EH (cell line): ENCODE results near the gene LRRC10.

Experiments used
- DNase-seq: peaks from one replicate; pipeline ENCODE4 v3.0.0-alpha.2; 2015; ENCODE audit warnings: low read depth

The LRRC10 gene

DNA sequence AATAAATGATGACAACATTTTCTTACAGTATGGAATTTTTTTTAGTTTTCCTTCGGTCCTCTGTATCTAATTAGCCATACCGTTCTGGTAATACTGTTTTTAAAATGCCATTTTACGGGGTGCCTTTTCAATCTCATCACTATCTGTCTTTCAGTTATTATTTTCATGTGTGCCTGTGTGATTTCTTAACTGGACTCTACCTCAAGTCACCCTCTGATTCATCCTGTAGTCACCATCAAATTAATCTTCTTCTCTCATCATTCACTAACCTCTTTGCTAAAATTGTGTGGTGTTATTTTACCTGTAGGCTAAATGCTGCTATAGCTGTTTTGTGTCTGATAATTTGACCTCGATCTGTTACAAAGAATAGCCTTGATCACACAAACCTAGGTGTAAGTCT, 41.5 kb downstream of the LRRC10 start:
- DNase-seq, result peak; percentile 64

DNA sequence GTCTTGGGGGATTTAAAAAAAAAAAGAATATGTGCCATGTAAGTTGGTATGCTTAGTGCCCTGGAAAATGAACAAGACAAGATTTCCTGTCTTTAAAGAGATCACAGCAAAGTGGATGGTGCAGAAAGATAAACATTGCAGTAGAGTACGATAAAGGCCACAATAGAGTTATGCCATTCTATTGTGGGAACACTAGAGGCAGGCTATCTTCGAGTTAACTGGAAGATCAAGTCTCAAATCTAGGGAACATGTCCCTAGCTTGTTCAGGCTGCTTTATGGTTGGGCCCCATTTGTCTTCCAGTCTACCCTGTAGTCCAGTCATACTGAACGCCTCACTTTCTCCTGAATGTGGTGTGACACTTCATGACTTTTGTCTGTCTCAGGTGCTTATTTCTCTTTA, 44.1 kb downstream of the LRRC10 start:
- DNase-seq, result no peak

- no peak for DNase-seq
Observed at GRCh38 chr12:69563166-69563762, 47.4 kb downstream of the LRRC10 start.
